ENCODE data around the gene YJEFN3. TPM values are rescaled to one million over a fixed set of nuclear protein-coding genes. Genes with fewer than 3 reads are reported as not detected.

YJEFN3 gene
- total RNA-seq, 2 donors from 2014 or later = 7.3 to 12.6 TPM

- WGBS, 2 experiments (ENCODE audit: insufficient coverage in 1 of 2, insufficient read length in 1 of 2) = 65 to 75% methylated on average over 8 of the region's 8 CpGs
- Histone ChIP-seq H3K27ac (ENCODE audit: low read depth, low read length) (no peak overlapping the region), H3K36me3 (ENCODE audit: control insufficient read depth, insufficient read depth, low read length) (no peaks in the 10 kb centered on the region), H3K4me3 (ENCODE audit: low read length) (no peak overlapping the region), H3K27me3 (ENCODE audit: control insufficient read depth, insufficient read depth, low read length, poor library complexity, severe bottlenecking) (no peaks in the 10 kb centered on the region), H3K4me1 (ENCODE audit: control insufficient read depth, insufficient read depth, low read length) (no peaks in the 10 kb centered on the region), H3K9ac (ENCODE audit: extremely low read depth, low read length, poor library complexity, severe bottlenecking) (no peak overlapping the region), H3K9me3 (ENCODE audit: control insufficient read depth, low read length) (no peaks in the 10 kb centered on the region)
- no peaks in the 10 kb centered on the region for H3K36me3 Mint-ChIP-seq (ENCODE audit: low read depth)
- TF ChIP-seq CTCF (conservative IDR thresholded peaks at IDR 0.05) = no peak
- no peak overlapping the region for H3K4me3 Mint-ChIP-seq
- H3K9me3 Mint-ChIP-seq = no peaks in the 10 kb centered on the region
- H3K27me3 Mint-ChIP-seq (ENCODE audit: insufficient read depth) = peaks cover 5% of the 10 kb centered on the region
- no peak overlapping the region for H3K27ac Mint-ChIP-seq
- no peaks in the 10 kb centered on the region for H3K4me1 Mint-ChIP-seq
- DNase-seq = no peak
Measured at GRCh38 chr19:19550485-19550929, 21.8 kb downstream of the YJEFN3 start.

- 83 to 91% methylated on average over 7 to 10 of the region's 10 CpGs for WGBS, 2 experiments (ENCODE audit: insufficient coverage in 1 of 2, insufficient read length in 1 of 2)
- Histone ChIP-seq H3K27ac (ENCODE audit: low read depth, low read length) (no peak overlapping the region), H3K4me3 (ENCODE audit: low read length) (no peak overlapping the region), H3K36me3 (ENCODE audit: control insufficient read depth, insufficient read depth, low read length) (no peaks in the 10 kb centered on the region), H3K9ac (ENCODE audit: extremely low read depth, low read length, poor library complexity, severe bottlenecking) (no peak overlapping the region), H3K9me3 (ENCODE audit: control insufficient read depth, low read length) (no peaks in the 10 kb centered on the region), H3K27me3 (ENCODE audit: control insufficient read depth, insufficient read depth, low read length, poor library complexity, severe bottlenecking) (no peaks in the 10 kb centered on the region), H3K4me1 (ENCODE audit: control insufficient read depth, insufficient read depth, low read length) (no peaks in the 10 kb centered on the region)
- H3K4me3 Mint-ChIP-seq = no peak overlapping the region
- no peaks in the 10 kb centered on the region for H3K9me3 Mint-ChIP-seq
- H3K27ac Mint-ChIP-seq = no peak overlapping the region
- H3K27me3 Mint-ChIP-seq (ENCODE audit: insufficient read depth) = peaks cover 5% of the 10 kb centered on the region
- no peak for TF ChIP-seq CTCF (conservative IDR thresholded peaks at IDR 0.05)
- no peaks in the 10 kb centered on the region for H3K4me1 Mint-ChIP-seq
- H3K36me3 Mint-ChIP-seq (ENCODE audit: low read depth) = no peaks in the 10 kb centered on the region
- no peak for DNase-seq
Measured at GRCh38 chr19:19550972-19551852, 22.5 kb downstream of the YJEFN3 start.

GRCh38 chr19:19551853-19552192 is 23.1 kb downstream of the YJEFN3 start:
- DNase-seq = no peak
- no peak overlapping the region for H3K27ac ChIP-seq (ENCODE audit: low read depth, low read length)
- no peak for TF ChIP-seq CTCF (conservative IDR thresholded peaks at IDR 0.05)
- H3K36me3 ChIP-seq (ENCODE audit: control insufficient read depth, insufficient read depth, low read length) = no peaks in the 10 kb centered on the region
- Mint-ChIP-seq H3K27ac (no peak overlapping the region), H3K9me3 (no peaks in the 10 kb centered on the region), H3K4me1 (no peaks in the 10 kb centered on the region), H3K27me3 (ENCODE audit: insufficient read depth) (peaks cover 5% of the 10 kb centered on the region), H3K36me3 (ENCODE audit: low read depth) (no peaks in the 10 kb centered on the region), H3K4me3 (no peak overlapping the region)
- no peak overlapping the region for H3K9ac ChIP-seq (ENCODE audit: extremely low read depth, low read length, poor library complexity, severe bottlenecking)
- H3K4me3 ChIP-seq (ENCODE audit: low read length) = no peak overlapping the region
- no peaks in the 10 kb centered on the region for H3K4me1 ChIP-seq (ENCODE audit: control insufficient read depth, insufficient read depth, low read length)
- no peaks in the 10 kb centered on the region for H3K9me3 ChIP-seq (ENCODE audit: control insufficient read depth, low read length)
- 92 to 95% methylated on average over 10 to 14 of the region's 14 CpGs for WGBS, 2 experiments (ENCODE audit: insufficient coverage in 1 of 2, insufficient read length in 1 of 2)
- H3K27me3 ChIP-seq (ENCODE audit: control insufficient read depth, insufficient read depth, low read length, poor library complexity, severe bottlenecking) = no peaks in the 10 kb centered on the region

Measured in endodermal cell (in vitro differentiated cells).